ENCODE data around the gene PFN4. TPM values are rescaled to one million over a fixed set of nuclear protein-coding genes. Genes with fewer than 3 reads are reported as not detected.

Gene PFN4
- total RNA-seq, 1 donor from 2014 or later = 1.0 TPM

DNA sequence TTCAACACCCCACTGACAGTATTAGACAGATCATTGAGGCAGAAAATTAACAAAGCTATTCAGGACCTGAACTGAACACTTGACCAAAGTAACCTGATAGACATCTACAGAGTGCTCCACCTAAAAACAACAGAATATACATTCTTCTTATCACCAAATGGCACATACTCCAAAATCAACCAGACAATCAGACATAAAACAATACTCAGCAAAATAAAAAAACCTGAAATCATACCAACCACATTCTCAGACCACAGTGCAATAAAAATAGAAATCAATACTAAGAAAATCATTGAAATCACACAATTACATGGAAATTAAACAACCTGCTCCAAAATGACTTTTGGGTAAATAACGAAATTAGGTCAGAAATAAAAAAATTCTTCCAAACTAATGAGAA lies 15.8 kb downstream of the PFN4 start:
- no peak overlapping the region for H3K27ac Mint-ChIP-seq (ENCODE audit: unreplicated experiment)
- peaks cover 4% of the 10 kb centered on the region for H3K36me3 Mint-ChIP-seq (ENCODE audit: low read depth, unreplicated experiment)
- no peak overlapping the region for H3K4me3 Mint-ChIP-seq (ENCODE audit: unreplicated experiment)
- no peaks in the 10 kb centered on the region for H3K4me1 Mint-ChIP-seq (ENCODE audit: unreplicated experiment)
- H3K27me3 Mint-ChIP-seq (ENCODE audit: unreplicated experiment) = peaks cover 3% of the 10 kb centered on the region
- no peaks in the 10 kb centered on the region for H3K9me3 Mint-ChIP-seq (ENCODE audit: unreplicated experiment)
- DNase-seq (ENCODE audit: low spot score) = no peak
- TF ChIP-seq, protein P1, sequence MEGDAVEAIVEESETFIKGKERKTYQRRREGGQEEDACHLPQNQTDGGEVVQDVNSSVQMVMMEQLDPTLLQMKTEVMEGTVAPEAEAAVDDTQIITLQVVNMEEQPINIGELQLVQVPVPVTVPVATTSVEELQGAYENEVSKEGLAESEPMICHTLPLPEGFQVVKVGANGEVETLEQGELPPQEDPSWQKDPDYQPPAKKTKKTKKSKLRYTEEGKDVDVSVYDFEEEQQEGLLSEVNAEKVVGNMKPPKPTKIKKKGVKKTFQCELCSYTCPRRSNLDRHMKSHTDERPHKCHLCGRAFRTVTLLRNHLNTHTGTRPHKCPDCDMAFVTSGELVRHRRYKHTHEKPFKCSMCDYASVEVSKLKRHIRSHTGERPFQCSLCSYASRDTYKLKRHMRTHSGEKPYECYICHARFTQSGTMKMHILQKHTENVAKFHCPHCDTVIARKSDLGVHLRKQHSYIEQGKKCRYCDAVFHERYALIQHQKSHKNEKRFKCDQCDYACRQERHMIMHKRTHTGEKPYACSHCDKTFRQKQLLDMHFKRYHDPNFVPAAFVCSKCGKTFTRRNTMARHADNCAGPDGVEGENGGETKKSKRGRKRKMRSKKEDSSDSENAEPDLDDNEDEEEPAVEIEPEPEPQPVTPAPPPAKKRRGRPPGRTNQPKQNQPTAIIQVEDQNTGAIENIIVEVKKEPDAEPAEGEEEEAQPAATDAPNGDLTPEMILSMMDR (IDR thresholded peaks at IDR 0.05; ENCODE audit: unreplicated experiment) = no peak

DNA sequence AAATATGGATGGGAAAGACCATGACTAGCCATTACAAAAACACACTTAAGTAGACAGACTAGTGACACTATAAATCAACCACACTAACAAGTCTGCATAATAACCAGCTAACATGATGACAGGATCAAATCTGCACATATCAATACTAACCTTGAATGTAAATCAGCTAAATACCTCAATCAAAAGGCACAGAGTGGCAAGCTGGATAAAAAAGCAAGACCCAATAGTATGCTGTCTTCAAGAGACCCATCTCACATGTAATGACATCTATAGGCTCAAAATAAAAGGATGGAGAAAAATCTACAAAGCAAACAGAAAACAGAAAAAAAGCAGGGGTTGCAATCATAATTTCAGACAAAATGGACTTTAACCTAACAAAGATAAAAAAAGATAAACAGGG lies 16.3 kb downstream of the PFN4 start:
- no peak overlapping the region for H3K27ac Mint-ChIP-seq (ENCODE audit: unreplicated experiment)
- TF ChIP-seq, protein P1 (IDR thresholded peaks at IDR 0.05; ENCODE audit: unreplicated experiment) = no peak
- H3K4me1 Mint-ChIP-seq (ENCODE audit: unreplicated experiment) = no peaks in the 10 kb centered on the region
- peaks cover 4% of the 10 kb centered on the region for H3K36me3 Mint-ChIP-seq (ENCODE audit: low read depth, unreplicated experiment)
- no peak overlapping the region for H3K4me3 Mint-ChIP-seq (ENCODE audit: unreplicated experiment)
- H3K9me3 Mint-ChIP-seq (ENCODE audit: unreplicated experiment) = no peaks in the 10 kb centered on the region
- DNase-seq (ENCODE audit: low spot score) = no peak
- H3K27me3 Mint-ChIP-seq (ENCODE audit: unreplicated experiment) = peaks cover 3% of the 10 kb centered on the region

DNA sequence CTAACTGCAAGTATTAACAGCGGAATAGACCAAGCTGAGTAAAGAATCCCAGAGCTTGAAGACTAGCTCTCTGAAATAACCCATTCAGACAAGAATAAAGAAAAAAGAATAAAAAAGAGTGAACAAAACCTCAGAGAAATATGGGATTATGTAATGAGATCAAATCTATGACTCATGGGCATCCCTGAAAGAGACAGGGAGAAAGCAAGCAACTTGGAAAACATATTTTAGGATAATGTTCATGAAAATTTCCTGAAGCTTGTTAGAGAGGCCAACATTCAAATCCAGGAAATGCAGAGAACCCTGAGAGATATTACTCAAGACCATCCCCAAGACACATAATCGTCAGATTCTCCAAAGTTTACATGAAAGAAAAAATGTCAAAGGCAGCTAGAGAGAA lies 17.3 kb downstream of the PFN4 start:
- TF ChIP-seq, protein P1 (IDR thresholded peaks at IDR 0.05; ENCODE audit: unreplicated experiment) = no peak
- Mint-ChIP-seq H3K4me1 (ENCODE audit: unreplicated experiment) (no peaks in the 10 kb centered on the region), H3K36me3 (ENCODE audit: low read depth, unreplicated experiment) (peaks cover 4% of the 10 kb centered on the region), H3K27me3 (ENCODE audit: unreplicated experiment) (peaks cover 3% of the 10 kb centered on the region), H3K27ac (ENCODE audit: unreplicated experiment) (no peak overlapping the region), H3K9me3 (ENCODE audit: unreplicated experiment) (no peaks in the 10 kb centered on the region), H3K4me3 (ENCODE audit: unreplicated experiment) (no peak overlapping the region)
- no peak for DNase-seq (ENCODE audit: low spot score)

DNA sequence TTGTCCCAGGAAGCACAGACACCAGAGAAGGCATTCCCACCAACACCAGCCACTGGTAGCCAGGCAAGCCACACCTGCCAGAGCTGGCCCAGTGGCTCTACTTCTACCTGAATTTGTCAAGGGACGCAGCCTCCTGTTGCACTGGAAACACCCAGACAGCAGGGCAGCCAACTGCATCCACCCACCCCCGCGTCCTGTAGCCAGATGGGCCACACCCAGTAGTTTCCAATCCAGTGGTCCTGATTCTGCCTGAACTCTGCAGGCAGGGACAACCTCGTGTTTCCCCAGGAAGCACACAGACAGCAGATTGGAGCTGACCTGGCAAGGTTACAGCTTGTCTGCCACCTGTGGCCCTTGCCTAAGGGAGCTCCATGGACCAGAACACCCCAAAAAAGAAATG lies 18.2 kb downstream of the PFN4 start:
- DNase-seq (ENCODE audit: low spot score) = no peak
- Mint-ChIP-seq H3K27me3 (ENCODE audit: unreplicated experiment) (peaks cover 3% of the 10 kb centered on the region), H3K27ac (ENCODE audit: unreplicated experiment) (no peak overlapping the region), H3K4me3 (ENCODE audit: unreplicated experiment) (no peak overlapping the region), H3K36me3 (ENCODE audit: low read depth, unreplicated experiment) (peaks cover 4% of the 10 kb centered on the region), H3K4me1 (ENCODE audit: unreplicated experiment) (no peaks in the 10 kb centered on the region), H3K9me3 (ENCODE audit: unreplicated experiment) (no peaks in the 10 kb centered on the region)
- TF ChIP-seq, protein P1 (IDR thresholded peaks at IDR 0.05; ENCODE audit: unreplicated experiment) = no peak

DNA sequence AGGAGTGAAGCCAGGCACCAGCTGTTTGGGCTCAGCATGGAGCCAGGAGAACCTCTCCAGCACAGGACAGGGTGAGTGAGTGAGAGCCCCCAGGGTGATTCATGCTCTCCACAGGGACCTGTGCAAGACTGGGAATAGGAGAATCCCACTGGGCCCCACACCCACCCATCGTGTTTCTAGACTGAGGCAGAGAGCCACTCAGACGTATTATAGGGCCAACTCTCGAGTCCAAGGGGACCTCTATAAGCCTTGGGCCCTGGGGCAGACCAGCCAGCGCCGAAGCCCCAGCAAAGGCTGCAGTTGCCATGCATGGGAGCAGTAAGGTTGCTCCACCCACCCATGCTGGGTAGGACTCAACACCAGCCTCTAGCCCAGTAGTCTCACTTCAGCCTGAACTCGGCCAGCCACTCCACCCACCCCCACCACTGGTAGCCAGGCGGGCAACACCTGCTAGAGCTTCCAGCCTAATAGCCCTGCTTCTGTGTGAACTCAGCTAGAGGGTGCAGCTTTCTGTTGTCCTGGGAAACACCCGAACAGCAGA lies 19.0 kb downstream of the PFN4 start:
- peaks cover 5% of the 10 kb centered on the region for H3K27me3 Mint-ChIP-seq (ENCODE audit: unreplicated experiment)
- H3K27ac Mint-ChIP-seq (ENCODE audit: unreplicated experiment) = no peak overlapping the region
- no peaks in the 10 kb centered on the region for H3K4me1 Mint-ChIP-seq (ENCODE audit: unreplicated experiment)
- peaks cover 4% of the 10 kb centered on the region for H3K36me3 Mint-ChIP-seq (ENCODE audit: low read depth, unreplicated experiment)
- H3K4me3 Mint-ChIP-seq (ENCODE audit: unreplicated experiment) = no peak overlapping the region
- TF ChIP-seq, protein P1 (IDR thresholded peaks at IDR 0.05; ENCODE audit: unreplicated experiment) = no peak
- H3K9me3 Mint-ChIP-seq (ENCODE audit: unreplicated experiment) = no peaks in the 10 kb centered on the region
- no peak for DNase-seq (ENCODE audit: low spot score)

All from endothelial cell (in vitro differentiated cells).